SU-DHL-6 (cell line): ENCODE measurements around the gene PHYHD1.
A peak's percentile ranks its signal among the peaks of the same experiment; 100 is the strongest.

Source experiments
- H2AFZ ChIP-seq: fragments of 200-600 bp; sonication (generic); 2 replicates; pipeline ENCODE4 v1.6.1; 2014; ENCODE audit warnings: low read depth, mild to moderate bottlenecking, moderate library complexity, mixed read lengths, antibody characterized with exemption, low read length; ENCODE audit not compliant: severe bottlenecking
- H3F3A ChIP-seq: fragments of 200-600 bp; shearing (Covaris generic); 2 replicates; pipeline ENCODE4 v1.6.0; 2016; ENCODE audit warnings: antibody characterized with exemption, mild to moderate bottlenecking; ENCODE audit not compliant: insufficient read depth
- H3K27ac ChIP-seq: fragments of 200-600 bp; sonication (generic); 2 replicates; pipeline ENCODE4 v1.5.1; 2016; ENCODE audit warnings: low read depth, mild to moderate bottlenecking, low read length, moderate library complexity, mixed read lengths
- H3K27me3 ChIP-seq: fragments of 200-600 bp; sonication (generic), shearing (Covaris generic); 2 replicates; pipeline ENCODE4 v1.6.0; 2014; ENCODE audit warnings: mild to moderate bottlenecking, low read length
- H3K36me3 ChIP-seq: fragments of 200-600 bp; sonication (generic); 2 replicates; pipeline ENCODE4 v1.6.1; 2014; ENCODE audit warnings: mild to moderate bottlenecking, low read length, mixed read lengths
- H3K4me2 ChIP-seq: fragments of 300-600, 200-600 bp; shearing (Covaris generic), sonication (generic); 2 replicates; pipeline ENCODE4 v1.6.0; 2014; ENCODE audit warnings: low read length, low read depth, mild to moderate bottlenecking; ENCODE audit not compliant: poor library complexity, severe bottlenecking
- H3K4me3 ChIP-seq: fragments of 200-600 bp; sonication (generic); 2 replicates; pipeline ENCODE4 v1.5.1; 2014; ENCODE audit warnings: antibody characterized with exemption, low read length, mild to moderate bottlenecking, mixed read lengths; ENCODE audit not compliant: insufficient read depth, poor library complexity, severe bottlenecking
- H3K79me2 ChIP-seq: fragments of 200-600 bp; sonication (generic); 2 replicates; pipeline ENCODE4 v1.6.1; 2014; ENCODE audit warnings: mild to moderate bottlenecking, low read length, moderate library complexity; ENCODE audit not compliant: insufficient read depth
- H3K9ac ChIP-seq: fragments of 200-600 bp; sonication (generic); 2 replicates; pipeline ENCODE4 v1.7.0; 2014; ENCODE audit warnings: mild to moderate bottlenecking, low read length
- H3K9me2 ChIP-seq: fragments of 200-600 bp; sonication (generic); replicated peaks from 2 replicates; pipeline ENCODE4 v1.6.1; 2014; ENCODE audit warnings: low read length; ENCODE audit not compliant: insufficient read depth
- H3K9me3 ChIP-seq: fragments of 200-600 bp; sonication (generic); 2 replicates; pipeline ENCODE4 v1.6.1; 2014; ENCODE audit warnings: low read length, mixed read lengths; ENCODE audit not compliant: insufficient read depth
- H4K20me1 ChIP-seq: fragments of 200-600 bp; sonication (generic); 2 replicates; pipeline ENCODE4 v1.6.1; 2014; ENCODE audit warnings: low read depth, mild to moderate bottlenecking, antibody characterized with exemption, low read length, moderate library complexity, mixed read lengths
- CTCF ChIP-seq: fragments of 200-600 bp; sonication (generic); IDR thresholded peaks from one replicate; pipeline ENCODE4 v1.5.1; 2017; ENCODE audit warnings: antibody characterized with exemption, mild to moderate bottlenecking, low read length, moderate library complexity; ENCODE audit not compliant: insufficient read depth, poor library complexity, severe bottlenecking
- EZH2phosphoT487 ChIP-seq: fragments of 200-600 bp; sonication (generic), shearing (Covaris generic); conservative IDR thresholded peaks from 2 replicates; pipeline ENCODE4 v1.6.1; 2018; ENCODE audit warnings: mild to moderate bottlenecking, antibody characterized with exemption, low read length, moderate library complexity, mixed read lengths

Gene PHYHD1

GRCh38 chr9:128945798-128946501 is 25.2 kb downstream of the PHYHD1 start:
- no peaks in the 10 kb centered on the region for H3K27me3 ChIP-seq
- H2AFZ ChIP-seq = no peak overlapping the region
- peaks cover 39% of the 10 kb centered on the region for H3K79me2 ChIP-seq
- no peak overlapping the region for H3K9ac ChIP-seq
- no peaks in the 10 kb centered on the region for H3K9me2 ChIP-seq
- H3K36me3 ChIP-seq = no peaks in the 10 kb centered on the region
- peak overlapping the region; percentile 78 for H3K4me2 ChIP-seq
- H3F3A ChIP-seq = no peaks in the 10 kb centered on the region
- H4K20me1 ChIP-seq = no peaks in the 10 kb centered on the region
- no peaks in the 10 kb centered on the region for H3K9me3 ChIP-seq
- H3K4me3 ChIP-seq = no peak overlapping the region
- TF ChIP-seq EZH2phosphoT487 (no peak), CTCF (no peak)
- H3K27ac ChIP-seq = no peak overlapping the region

GRCh38 chr9:128946571-128947276 is 25.9 kb downstream of the PHYHD1 start:
- Histone ChIP-seq H4K20me1 (no peaks in the 10 kb centered on the region), H3K9ac (peak overlapping the region; percentile 97), H3K36me3 (no peaks in the 10 kb centered on the region), H3K9me2 (no peaks in the 10 kb centered on the region), H3K4me2 (peak overlapping the region; percentile 78), H3K9me3 (no peaks in the 10 kb centered on the region), H3K4me3 (peak overlapping the region; percentile 91), H3K27ac (peak overlapping the region; percentile 39; the same call in 1 of the 2 replicates), H2AFZ (peak overlapping the region; percentile 85), H3K27me3 (no peaks in the 10 kb centered on the region), H3F3A (no peaks in the 10 kb centered on the region), H3K79me2 (peaks cover 42% of the 10 kb centered on the region)
- TF ChIP-seq CTCF (no peak), EZH2phosphoT487 (no peak)

GRCh38 chr9:128947277-128947526 is 26.4 kb downstream of the PHYHD1 start:
- Histone ChIP-seq H3K79me2 (peaks cover 42% of the 10 kb centered on the region), H3K9ac (peak overlapping the region; percentile 97), H3F3A (no peaks in the 10 kb centered on the region), H3K9me3 (no peaks in the 10 kb centered on the region), H3K27me3 (no peaks in the 10 kb centered on the region), H3K9me2 (no peaks in the 10 kb centered on the region), H3K27ac (peak overlapping the region; percentile 39), H2AFZ (peak overlapping the region; percentile 85), H3K4me3 (peak overlapping the region; percentile 91), H3K36me3 (no peaks in the 10 kb centered on the region), H3K4me2 (peak overlapping the region; percentile 78), H4K20me1 (no peaks in the 10 kb centered on the region)
- TF ChIP-seq EZH2phosphoT487 (no peak), CTCF (no peak)
